GM18873 (cell line): ENCODE results near the gene SPARC.
"Not testable (repeated sequence)": the region's sequence is repeated elsewhere in the genome, so short reads cannot be mapped to it uniquely, and the experiment has no call there.

Experiments used
- ATAC-seq: cut with Tn5 transposase; IDR thresholded peaks from one replicate; pipeline ENCODE4 v1.9.1; 2021; ENCODE audit warnings: mild to moderate bottlenecking, moderate library complexity, moderate number of reproducible peaks; ENCODE audit not compliant: unreplicated experiment, low FRiP score

The SPARC gene

DNA sequence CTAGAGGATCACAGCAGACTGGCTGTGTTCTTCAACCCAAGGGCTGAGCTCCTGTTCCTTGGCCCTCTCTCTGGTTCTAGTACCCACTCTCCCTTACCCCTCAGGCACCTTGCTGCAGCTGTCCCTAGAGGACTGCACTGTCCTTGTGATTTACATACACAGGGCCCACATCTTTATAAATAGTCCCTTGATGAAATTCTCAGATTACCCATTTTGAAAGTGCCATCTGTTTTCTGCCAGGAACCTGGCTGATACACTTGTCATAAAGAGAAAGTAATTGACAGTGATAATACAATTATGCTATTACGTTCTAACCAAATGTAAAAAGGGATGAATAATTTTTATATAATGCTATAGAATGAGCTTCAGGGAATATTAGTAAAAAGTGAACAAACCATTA, 16.5 kb upstream of the SPARC start:
- ATAC-seq, result peak; percentile 96

DNA sequence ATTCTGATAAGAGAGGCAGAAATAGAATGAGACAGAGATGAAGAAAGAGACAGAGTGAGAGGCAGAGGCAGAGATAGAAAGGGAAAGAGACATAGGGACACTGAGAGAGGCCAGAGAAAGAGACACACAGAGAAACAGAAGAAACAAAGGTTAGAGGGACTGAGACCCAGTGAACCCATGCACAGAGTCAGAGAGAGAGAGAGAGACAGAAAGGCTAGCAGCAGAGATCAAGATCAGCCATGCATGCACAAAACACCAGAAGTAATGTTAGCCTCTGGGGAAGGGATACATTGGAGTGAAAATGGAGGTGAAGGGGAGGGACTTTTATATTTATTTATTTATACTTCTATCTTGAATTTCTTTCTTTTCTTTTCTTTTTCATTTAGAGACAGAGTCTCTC, 14.1 kb upstream of the SPARC start:
- ATAC-seq, result no peak

DNA sequence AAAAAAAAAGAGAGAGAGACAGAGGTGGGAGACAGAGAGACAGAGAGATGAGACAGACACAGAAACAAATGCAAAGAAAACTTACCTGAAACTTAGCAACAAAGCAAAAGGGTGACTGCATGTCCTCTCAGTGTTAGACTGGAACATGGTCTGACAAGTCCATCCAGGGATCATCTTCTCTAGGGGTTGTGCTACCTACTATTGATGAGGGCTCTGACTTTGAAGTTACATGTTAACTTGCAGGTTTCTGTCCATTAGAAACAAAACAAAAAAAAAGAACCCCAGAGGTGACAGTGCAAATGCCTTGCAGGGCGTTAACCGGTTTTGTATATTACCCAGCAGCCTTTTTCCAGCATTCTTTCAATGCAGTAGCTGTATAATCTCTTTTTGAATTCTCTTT, 13.6 kb upstream of the SPARC start:
- no peak for ATAC-seq

DNA sequence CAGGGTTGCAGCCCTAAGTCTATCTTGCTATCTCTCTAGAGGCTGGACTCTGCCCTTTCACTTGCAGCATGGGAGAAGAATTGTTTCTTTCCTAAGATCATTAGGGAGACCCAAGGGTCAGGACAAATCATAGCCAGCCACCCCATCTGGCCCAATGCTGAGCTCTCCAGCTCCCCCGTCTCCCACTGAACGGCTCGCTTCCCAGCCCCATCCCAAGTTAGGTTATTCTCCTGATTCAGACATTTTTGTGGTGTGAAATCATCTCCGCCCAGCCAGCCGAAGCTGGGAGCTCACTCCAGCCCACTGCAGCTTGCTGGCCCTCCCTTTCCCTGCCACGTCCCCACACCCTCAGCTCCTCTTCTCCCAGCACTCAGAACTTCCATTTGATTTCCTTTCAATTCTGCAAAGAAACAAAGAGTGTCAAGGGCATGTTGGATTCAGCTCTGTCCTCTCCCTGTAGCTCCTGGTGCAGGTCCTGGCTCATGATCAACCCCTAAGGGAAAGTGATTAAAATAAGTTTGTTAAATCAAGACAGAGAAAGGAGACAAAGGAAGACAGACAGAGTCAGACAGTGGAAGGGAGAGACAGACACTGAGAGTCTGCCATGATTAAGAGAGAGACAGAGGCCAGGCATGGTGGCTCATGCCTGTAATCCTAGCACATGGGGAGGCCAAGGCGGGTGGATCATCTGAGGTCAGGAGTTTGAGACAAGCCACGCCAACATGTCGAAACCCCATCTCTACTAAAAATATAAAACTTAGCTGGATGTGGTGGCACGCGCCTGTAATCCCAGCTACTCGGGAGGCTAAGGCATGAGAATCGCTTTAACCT, 12.6 kb upstream of the SPARC start:
- no peak for ATAC-seq

DNA sequence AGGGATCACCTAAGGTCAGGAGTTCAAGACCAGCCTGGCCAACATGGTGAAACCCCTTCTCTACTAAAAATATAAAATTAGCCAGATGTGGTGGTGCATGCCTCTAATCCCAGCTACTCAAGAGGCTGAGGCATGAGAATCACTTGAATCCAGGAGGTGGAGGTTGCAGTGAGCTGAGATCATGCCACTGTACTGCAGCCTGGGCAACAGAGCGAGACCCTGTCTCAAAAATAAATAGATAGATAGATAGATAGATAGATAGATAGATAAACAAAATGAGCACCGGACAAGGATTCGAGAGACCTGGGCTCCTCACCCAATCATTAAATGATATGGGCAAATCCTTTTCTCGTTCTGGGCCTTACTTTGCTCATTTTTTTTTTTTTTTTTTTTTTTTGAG, 11.4 kb upstream of the SPARC start:
- not testable (repeated sequence) for ATAC-seq

DNA sequence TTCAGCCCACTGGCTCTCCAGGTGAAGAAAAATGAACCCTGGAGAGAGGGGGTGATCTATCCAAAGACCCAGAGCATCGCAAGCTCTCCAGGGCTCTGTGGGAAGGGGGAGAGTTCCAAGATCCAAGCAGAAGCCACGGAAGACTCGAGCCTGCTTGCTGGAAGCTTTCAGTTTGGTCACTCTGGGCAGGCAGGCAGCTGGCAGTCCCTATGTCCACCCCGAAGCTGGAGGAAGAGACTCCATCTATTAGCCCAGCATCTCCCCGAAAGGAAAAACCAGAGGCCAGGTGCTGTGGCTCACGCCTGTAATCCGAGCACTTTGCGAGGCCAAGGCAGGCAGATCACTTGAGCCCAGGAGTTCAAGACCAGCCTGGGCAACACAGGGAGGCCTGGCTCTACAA, 10.7 kb upstream of the SPARC start:
- no peak for ATAC-seq

DNA sequence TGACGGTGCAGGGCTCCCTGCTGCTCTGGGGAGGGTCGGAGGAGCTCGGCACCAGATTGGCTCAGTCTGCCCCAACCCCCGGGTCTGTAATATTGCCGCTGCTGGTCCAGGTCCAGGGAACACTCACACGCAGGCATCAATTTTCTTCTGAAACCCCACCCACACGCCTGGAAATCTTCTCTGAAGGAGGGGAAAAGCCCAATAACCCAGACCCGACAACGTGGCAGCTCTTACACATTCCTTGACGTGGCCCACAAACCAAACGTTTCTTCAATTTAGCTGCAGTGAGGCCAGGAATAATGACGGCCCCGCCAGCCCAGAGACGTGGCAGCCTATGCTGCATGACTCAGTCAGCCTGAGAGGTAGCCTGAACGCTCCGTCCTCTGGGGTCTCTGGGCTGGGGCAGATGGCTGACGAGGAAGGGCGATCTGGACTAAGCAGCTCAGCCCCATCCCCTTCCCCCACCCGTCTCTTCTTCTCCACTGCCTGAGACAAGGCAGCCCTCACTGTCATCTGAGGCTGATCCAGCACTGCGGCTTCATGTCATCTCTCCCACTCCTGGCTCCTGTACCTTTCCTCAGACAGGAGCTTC, 9.9 kb upstream of the SPARC start:
- no peak for ATAC-seq

DNA sequence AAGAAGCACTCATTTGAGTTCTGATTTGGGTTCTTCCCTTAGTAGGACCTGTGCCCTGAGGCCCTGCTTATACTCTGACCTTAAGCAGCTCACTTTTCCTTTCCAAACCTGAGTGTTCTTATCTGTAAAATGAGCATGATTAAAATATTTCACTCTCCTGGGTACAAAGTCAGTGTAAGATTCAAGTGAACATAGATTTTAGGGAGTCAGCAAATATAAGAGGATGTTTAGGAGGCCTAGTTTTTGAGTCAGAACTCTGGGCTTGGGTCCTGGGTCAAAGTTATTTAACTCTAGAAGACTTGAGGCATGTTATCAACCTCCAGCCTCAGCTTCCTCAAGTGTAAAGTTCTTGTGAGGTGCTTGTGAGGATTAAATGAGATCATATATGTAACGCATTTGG, 8.7 kb upstream of the SPARC start:
- no peak for ATAC-seq

DNA sequence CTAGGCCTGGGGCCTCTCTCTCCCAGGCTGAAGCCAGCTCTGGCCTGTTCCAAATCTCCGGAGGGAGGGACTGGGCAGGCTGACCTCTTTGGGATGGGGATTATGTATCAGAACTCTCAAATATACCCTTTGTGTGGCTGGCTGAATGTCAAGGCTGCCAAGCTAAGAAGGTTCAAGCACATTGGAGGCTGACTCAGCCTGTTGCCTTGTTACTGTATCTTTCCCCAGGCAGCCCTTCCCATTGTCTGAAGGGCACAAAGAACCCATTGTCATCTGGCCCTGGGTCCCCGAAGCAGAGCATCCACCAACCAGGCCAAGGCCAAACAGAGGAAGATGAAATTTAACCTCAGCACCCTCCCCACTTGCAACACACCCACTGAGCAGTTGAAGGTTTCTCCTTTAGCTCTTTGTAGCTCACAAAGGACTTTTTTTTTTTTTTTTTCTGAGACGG, 7.3 kb upstream of the SPARC start:
- no peak for ATAC-seq

DNA sequence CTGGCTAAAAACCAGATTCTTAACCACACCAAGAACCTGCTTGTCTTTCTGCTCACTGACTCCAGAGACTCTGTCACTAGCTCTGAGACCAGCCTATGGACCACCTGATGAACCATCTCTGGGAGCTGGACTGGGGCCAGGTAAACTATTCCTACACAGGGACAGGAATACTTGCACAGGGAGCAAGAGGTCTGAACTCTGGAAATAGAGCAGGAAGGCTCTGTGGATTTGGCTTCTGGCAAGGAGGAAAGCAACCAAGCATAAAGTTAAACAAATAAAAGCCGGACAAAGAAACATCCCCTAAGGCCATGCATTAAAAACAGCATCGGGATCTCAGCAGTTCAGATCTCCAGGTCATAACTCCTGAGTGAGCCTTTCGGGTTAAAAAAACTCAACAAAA, 5.6 kb upstream of the SPARC start:
- ATAC-seq, result no peak

DNA sequence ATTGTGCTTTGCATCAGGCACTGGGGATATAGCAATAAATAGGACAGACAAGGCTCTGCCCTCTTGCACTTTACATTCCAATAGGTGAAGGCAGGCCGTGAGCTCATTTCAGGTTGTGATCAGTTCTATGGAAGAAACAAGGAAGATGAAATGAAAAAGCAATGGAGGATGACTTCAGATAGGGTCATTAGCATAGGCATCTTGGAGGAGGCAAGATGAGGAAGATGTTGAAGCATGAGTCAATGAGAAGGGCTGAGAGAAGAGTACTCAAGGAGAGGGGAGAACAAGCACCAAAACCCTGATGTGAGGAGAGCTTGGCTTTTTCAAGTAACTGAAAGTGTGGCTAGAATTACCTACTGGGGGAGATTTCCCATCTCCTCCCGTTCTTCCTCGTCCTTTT, 5.0 kb upstream of the SPARC start:
- no peak for ATAC-seq

DNA sequence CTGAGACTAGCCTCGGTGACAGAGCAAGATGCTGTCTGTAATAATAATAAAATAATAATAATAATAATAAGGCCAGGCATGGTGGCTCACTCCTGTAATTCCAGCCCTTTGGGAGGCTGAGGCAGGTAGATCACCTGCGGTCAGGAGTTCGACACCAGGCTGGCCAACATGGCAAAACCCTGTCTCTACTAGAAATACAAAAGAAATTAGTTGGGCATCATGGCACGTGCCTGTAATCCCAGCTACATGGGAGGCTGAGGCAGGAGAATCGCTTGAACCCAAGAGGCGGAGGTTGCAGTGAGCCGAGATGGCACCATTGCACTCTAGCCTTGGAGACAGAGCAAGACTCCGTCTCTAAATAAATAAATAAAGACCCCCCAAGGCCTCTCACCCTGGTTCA, 2.9 kb upstream of the SPARC start:
- not testable (repeated sequence) for ATAC-seq

DNA sequence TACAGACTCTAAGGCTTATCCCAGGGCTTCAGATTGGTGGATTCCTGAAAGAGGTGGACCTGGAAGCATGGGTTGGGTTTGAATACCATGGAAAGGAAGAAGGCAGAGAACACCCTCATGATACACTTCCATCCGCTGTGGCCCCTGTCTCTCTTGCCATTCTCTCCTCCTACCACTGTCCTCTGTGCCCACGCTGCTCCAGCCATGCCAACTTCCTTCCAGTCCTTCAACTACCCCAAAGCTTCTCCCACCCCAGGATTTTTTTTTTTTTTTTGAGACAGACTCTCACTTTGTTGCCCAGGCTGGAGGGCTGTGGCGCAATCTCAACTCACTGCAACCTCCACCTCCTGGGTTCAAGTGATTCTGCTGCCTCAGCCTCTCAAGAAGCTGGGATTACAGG, 1.7 kb upstream of the SPARC start:
- ATAC-seq, result no peak

DNA sequence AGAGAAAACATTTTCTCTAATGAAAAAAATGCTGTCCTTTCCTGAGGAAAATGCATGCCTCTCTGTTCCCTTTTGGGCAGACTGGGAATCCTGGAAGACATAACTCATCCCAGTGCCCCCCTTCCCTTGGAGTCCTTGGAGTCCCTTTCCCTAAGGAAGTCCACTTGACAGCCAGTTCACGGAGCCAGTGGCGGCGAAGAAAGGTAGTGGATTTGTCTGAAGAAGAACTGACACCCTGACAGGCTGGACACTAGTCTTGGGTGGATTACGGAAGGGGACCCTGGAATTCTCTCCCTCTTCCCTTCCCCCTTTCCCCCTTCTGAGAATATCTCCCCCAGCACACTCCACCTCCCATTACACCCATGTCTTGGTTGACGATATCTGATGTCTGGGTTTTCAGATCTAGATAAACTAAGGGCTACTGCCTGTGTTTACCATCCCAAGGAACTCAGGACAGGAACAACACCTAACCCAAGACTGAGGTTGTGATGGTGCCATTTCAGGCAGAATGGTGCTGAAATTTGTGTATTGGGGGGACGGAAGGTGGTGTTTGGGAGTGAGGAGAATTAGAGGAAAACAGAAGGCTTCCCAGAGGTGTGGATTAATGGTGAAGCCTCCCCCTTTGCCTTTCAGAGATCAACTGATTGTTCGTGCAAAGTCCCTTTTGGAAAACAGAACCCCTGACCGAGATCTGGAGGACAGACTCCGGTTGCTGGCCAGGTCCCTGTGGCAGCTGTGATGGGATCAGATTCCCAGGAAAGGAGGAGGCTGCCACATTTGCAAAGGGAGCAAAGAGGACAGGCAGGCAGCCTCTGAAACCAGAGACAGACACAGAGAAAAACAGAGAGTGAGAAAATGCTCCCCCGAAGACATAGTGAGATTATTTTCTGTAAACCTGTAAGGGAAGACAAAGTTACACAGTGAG, 704 bp downstream of the SPARC start:
- no peak for ATAC-seq

DNA sequence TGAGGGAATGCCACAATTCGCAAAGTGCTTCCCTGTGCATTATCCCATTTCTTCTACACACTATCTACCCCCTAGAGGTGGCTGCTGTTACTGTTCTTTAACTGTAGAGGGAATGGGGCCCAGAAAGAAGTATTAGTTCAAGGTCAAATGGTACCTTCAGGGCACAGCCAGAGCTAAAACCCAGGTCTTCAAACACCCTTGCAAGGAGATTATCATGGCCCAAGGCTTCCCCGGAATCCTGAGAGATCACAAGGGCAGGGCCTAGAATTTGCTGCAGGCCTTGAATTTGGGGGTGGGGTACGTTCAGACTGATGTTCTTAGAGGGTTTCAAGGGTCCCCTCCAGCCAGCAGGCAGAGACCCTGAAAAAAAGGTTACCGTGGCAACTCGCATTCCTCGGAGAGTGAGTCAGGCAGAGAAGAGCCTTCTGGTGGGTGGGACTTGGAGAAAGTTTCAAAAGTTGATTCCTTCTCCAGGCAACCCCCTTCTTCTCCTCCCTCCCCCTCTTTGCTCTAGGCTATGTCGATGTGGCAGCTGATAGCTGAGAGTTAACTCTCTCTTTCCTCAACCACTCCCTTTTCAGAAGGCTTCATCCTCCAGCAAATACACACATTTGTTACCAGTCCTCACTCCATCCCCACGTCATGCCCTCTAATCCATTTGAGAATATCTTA, 1.9 kb downstream of the SPARC start:
- ATAC-seq, result no peak

DNA sequence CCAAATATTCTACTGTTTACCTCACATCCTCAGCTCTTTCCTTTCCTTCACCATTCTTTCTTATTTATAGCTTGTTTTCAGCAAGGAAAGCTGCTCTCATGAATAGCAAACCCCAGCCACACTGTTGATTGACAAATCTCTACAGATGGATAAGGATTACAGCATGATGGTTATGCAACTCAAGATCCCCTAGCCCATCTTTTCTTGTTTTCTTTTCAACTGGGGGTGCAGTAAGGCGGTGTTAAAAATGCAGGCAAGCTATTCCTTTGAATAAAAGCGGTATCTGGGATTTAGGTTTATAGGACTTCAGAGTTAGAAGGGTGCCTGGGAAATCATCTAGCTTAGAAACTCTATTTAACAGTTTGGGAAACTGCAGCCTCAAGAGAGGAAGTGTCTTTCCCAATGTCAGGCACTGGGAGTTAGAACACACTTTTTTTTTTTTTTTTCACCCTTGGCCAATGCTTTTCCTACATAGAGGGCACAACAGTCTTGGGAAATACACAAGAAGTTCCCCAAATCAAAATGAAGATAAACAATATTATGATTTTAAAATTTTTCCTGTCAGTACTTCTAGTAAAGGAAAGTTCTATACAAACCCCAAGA, 2.6 kb downstream of the SPARC start:
- no peak for ATAC-seq

DNA sequence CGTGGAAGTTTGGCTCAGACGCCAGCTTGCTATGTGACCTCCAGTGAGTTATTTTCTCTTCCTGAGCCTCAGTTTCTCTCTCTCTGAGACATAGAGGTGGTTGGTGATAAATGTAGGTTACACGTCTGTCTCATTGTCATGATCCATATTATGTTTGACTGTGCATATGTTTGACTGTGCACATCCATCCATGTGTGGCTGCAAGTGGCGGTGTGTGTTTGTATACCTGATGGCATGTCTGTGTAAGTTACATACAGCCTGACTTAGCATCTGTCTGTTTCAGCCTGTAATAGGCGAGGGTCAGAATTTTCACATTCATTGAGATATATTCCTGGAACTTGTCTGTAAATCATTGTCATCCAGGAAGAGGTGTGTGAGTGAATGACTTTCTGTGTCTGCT, 3.3 kb downstream of the SPARC start:
- no peak for ATAC-seq

DNA sequence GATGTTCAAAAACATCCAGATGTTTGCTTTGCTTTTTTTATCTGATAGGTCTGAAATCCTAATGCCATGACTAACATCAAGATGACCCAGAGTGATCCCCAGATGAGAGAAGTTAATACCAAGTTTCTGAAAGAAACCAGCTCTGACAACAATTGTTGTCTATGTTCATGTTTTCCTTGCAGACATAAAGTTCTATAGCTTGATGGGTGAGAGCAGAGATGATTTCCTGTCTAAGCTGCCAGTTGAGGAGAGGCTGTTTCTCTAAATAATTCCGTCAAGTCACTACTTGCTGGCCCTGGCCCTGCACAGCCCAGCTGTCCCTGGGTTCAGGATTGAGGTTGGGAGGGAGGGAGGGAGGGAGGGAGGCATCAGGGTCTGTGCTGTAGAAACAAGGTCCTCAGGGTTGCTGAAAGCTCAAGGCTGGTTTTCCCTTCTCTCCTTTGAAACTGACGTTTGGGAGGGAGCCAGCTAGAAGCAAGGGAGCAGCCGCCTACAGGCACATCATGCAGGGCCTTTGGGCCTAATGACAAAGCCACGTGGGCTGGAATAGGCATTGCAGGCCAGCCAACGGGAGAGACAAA, 3.9 kb downstream of the SPARC start:
- ATAC-seq, result no peak

DNA sequence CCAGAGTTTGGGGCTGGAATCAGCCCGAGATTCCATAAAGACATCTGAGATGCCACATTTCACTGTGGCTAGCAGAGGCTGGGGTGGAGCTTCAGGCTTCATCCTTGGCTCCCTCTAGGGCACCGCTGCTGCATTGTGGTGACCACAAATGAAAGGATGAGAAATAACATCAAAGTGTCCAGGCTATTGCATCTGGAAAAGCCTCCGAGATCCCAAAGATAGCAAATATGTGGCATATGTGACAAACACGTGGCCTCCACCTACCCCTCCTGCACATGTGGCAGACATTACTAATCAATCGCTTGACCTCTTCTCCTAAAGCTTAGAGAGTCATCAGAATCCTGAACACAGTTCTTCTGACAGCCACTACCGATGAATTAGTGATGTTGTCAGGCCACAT, 4.5 kb downstream of the SPARC start:
- no peak for ATAC-seq

DNA sequence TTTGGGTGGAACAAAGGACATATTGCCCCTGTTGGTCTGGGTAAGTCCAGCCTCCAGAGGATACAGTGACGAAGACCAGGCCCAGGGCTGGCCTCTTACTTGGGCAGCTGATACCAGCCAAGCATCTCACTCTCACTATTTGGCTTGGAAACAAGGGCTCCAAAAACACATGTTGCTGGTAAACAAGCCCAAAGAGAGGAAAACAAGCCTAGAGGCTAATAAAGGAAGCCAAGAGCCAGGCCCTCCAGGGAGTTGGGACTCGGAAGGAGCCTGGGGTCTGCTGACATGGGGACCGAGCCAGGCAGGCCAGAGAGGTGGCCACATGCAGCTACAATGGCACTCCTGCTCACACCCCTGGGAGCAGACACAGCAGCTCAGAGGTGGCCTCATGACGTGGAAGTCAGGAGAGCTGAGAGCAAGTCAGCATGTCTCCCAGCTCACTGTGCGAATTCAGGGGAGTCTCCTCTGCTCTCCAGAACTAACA, 5.7 kb downstream of the SPARC start:
- no peak for ATAC-seq
